HEK293 (cell line): ENCODE results near the gene UGT1A10.

ENCODE experiments used
- BCL6B ChIP-seq: fragments of 450-650 bp; formaldehyde crosslinking; IDR thresholded peaks from 2 replicates; pipeline ENCODE4 v1.5.1; 2017; ENCODE audit warnings: missing biosample characterization, missing genetic modification characterization
- CTCF ChIP-seq: fragments of 450-650 bp; formaldehyde crosslinking; IDR thresholded peaks from 2 replicates; pipeline ENCODE4 v1.5.1; 2016; ENCODE audit warnings: missing biosample characterization, missing genetic modification characterization
- REST ChIP-seq: fragments of 450-650 bp; formaldehyde crosslinking; IDR thresholded peaks from 2 replicates; pipeline ENCODE4 v1.5.1; 2016; ENCODE audit warnings: missing biosample characterization, missing genetic modification characterization
- ZNF16 ChIP-seq: fragments of 450-650 bp; formaldehyde crosslinking; IDR thresholded peaks from 2 replicates; pipeline ENCODE4 v1.5.1; 2016; ENCODE audit warnings: low read depth, missing biosample characterization, missing genetic modification characterization
- ZNF311 ChIP-seq: fragments of 450-650 bp; formaldehyde crosslinking; IDR thresholded peaks from 2 replicates; pipeline ENCODE4 v1.5.1; 2017; ENCODE audit warnings: missing biosample characterization, missing genetic modification characterization, borderline replicate concordance
- ZNF629 ChIP-seq: fragments of 450-650 bp; formaldehyde crosslinking; IDR thresholded peaks from 2 replicates; pipeline ENCODE4 v1.5.1; 2017; ENCODE audit warnings: missing biosample characterization, missing genetic modification characterization

DNA sequence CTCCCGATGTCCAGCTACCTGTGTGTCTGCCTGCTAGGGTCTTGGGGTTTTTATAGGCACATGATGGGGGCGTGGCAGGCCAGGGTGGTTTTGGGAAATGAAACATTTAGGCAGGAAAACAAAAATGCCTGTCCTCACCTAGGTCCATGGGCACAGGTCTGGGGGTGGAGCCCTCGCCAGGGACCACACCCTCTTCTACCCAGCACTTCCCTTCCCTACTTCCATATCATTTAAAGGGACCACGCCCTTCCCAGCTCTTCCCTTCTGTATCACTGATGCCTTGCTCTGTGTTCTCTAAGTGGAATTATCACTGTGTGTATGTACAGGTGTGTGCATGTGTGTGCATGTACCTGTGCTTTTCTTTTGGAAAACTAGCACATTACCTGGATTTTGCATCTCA lies 130.2 kb downstream of the UGT1A10 start:
- TF ChIP-seq CTCF (tag by site-specific recombination) (no peak), REST (no peak), ZNF629 (tag by site-specific recombination) (no peak), ZNF311 (tag by site-specific recombination) (no peak), BCL6B (tag by site-specific recombination) (no peak), ZNF16 (tag by site-specific recombination) (no peak)
